Inflammatory macrophage treated with lipopolysaccharide for 1 hour (primary cell): ENCODE data around the gene DCUN1D1.
A peak's percentile ranks its signal among the peaks of the same experiment; 100 is the strongest.

ENCODE experiments used
- DNase-seq, 2 donors: peaks; one replicate each; pipeline ENCODE4 v3.0.0-alpha.2; 2020 to 2022

The DCUN1D1 gene

DNA sequence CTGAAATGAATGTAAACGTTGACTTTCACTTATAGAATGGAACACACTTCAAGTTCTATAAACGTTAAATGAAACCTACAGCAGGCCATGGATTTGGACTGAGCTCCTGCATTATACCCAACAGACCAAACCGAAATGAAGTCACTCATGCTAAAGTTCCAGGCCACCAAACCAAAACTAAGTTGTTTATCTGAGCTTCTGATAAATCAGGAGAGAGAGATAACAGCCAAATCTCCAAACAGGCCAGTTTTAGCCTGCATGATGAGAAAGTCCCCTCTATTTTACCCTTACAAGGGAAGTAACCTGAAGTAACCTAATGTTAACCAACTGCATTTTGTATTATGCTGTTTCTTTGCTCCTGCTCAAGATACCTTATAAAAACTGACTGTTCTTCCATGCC lies 44.5 kb downstream of the DCUN1D1 start:
- DNase-seq, result no peak

DNA sequence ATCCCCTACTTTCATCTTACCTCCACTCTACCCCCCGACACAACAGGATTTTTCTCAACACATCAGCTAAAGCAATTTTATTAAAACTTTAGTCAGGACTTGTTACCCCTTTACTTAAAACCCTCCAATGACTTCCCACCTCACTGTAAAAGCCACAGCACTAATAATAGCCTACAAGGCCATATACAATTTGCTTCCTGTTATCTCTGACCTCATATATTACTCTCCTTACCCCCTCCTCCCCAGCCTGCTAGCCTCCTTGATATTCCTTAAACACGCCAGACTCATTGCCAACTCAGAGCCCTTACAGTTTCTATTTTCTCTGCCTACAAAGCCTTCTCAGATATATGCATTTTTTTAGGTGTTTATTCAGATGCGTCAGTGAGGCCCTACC lies 54.4 kb downstream of the DCUN1D1 start:
- DNase-seq, result no peak

GRCh38 chr3:182925330-182925943 lies 54.9 kb downstream of the DCUN1D1 start:
- peak; percentile 49 to 79 for DNase-seq

DNA sequence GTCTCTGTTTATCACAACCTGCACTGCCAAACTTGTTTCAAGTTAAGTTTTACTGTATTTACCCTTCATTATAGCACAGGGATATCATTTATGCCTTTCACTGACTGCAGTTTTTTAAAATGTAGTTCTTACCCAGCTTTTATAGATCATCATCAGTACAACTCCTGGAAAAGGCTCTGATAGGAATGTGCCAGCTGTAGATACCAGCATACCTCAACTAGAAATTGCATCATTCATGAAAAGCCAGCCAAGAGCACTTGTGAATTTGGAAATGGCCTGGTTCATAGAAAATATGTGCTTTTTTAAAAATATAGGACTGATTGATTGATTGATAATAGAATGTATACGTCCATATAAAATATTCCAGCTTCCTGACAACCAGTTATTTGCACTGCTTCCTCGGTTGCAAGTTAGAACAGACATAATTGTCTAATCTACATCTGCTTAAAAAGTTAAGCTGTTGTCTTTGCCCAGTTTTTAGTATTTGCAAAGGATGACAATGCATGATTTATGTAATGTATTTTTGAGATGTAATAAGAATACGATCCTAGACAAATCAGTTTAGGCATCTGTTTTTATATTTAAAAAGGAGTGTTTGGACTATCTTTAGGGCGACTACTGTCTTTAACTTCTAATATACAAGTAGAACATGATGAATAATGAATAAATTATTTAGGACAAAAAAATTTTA lies 58.5 kb downstream of the DCUN1D1 start:
- DNase-seq, result no peak

- DNase-seq, result no peak
Measured at GRCh38 chr3:182920515-182921084, 59.7 kb downstream of the DCUN1D1 start.

DNA sequence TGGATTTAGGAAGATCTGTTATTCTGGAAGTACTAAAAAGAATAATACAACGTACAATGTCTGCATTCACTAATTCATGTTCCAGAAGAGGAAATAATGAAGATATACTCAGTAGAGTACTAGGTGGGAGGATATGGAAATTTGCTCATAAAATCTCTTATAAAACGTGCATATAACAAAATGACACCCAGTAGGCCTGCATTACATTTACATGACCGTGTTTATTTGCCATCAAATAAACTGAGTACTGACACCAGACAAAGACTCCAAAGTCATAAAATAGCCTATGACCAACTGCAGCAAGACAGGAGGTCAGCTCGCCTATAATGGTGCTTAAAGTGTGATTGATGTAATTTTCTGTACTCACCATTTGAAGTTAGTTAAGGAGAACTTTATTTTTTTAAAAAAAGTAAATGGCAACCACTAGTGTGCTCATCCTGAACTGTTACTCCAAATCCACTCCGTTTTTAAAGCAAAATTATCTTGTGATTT lies 60.4 kb downstream of the DCUN1D1 start:
- no peak for DNase-seq

GRCh38 chr3:182917134-182917533 lies 63.2 kb downstream of the DCUN1D1 start:
- DNase-seq, result no peak

DNA sequence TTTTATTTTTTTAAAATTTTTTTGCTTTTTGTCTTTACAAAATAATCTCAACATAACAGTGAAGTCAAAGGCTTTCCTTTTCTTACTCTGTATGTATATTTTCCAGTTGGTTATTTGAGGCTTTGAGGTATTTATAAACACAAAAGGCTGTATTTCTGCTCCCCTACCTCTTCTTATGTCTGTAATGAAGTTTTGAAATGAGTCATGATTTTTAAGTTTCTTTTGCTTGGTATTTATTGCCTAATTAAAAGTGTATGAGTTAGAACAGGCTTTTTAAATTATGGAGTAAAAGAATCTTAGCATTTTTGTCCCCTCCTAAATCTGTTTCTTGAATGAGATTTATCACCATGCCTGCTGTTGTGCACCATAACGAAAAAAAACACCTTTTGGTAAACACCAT lies 66.0 kb downstream of the DCUN1D1 start:
- DNase-seq, result no peak

- DNase-seq, result no peak
Measured at GRCh38 chr3:182913889-182914288, 66.4 kb downstream of the DCUN1D1 start.

DNA sequence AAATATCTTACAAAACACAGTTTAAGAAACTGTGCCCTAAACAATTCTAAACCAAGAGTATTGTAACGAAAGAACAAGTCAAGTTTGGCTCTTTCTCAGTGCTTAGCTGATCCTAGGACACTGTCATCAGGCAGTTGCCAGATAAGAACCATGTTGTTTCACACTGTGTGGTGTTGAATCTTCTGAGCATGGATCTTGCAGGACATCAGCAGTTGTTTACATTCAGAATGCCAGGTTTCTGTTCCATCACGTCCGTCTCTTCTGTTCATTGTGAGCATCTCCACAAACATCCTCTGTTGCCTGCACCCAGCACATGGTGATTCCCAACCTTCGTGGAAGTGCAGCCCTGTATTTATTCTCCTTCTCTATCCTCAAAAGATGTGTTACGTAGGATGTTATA lies 67.9 kb downstream of the DCUN1D1 start:
- no peak for DNase-seq

DNA sequence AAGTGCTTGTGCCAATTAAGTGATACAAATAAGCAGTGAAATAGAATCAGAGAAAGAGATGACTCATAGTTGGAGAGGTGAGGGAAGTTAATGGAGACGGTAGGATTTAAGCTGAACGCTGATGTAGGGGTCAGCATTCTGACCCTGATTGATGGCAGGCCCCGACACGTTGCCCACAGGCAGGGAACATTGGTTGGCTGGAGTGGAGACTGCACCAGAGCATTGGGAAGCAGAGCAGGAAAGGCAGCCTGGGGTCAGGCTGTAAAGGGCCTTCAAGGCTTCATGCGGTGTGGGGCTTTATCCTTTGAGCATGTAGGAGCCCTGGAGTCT lies 68.6 kb downstream of the DCUN1D1 start:
- no peak for DNase-seq

DNA sequence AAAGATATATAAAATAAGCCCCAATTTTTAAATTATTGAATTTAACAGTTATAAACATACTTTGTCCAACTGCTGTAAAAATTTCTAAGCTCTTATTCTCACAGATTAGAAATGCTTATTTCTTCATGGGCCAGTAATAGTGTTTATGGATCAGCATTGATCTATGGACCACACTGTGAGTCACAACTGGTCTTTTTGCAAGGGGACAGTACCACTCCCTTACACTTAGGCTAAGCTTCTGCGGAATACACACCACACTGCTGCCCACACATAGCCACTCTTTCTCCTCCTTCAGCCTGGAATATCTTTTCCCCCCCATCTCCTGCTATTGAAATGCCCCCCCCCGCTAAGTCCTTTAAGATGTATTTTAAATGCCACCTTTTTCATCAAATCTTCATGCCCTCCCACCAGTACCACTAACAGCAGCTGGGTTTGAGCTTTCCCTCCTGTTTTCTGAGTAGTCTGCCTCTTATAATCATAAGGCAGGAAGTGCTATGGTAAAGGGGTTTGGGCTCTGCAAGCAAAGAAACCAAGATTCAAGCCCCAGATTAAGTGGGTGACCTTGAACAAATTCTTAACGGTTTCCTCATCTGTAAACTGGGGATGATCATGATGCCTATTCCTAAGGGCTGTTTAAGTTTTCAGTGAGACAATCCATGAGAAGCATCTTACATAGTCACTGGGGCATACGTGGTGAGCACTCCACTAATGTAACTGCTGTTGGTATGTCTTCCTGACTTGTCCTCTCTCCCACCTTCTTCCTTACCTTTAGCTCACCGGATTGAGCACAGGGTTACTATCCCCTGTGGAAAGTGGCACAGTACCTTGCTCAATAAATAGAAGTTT lies 69.2 kb downstream of the DCUN1D1 start:
- no peak for DNase-seq

- DNase-seq, result peak; percentile 12 to 19
Measured at GRCh38 chr3:182909318-182910040, 70.9 kb downstream of the DCUN1D1 start.

DNA sequence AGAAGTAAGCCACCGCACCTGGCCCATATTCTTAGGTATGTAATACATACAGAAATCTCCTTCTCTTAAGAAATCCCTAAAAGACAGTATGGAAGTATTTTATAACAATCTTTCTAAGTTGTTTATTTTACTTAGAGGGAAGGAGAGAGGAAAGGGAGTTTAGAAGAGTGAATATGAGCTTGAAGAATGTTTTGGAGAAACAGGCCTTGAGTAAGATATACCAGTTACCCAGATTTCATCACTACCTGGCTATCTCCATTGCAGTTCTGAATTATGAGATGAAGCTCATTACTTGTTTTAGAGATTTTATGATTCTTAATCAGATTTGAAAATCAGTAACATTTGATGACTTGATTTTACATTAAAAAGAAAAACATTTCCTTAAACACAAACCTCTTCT lies 71.9 kb downstream of the DCUN1D1 start:
- no peak for DNase-seq

- no peak for DNase-seq
Measured at GRCh38 chr3:182906036-182906435, 74.3 kb downstream of the DCUN1D1 start.

DNA sequence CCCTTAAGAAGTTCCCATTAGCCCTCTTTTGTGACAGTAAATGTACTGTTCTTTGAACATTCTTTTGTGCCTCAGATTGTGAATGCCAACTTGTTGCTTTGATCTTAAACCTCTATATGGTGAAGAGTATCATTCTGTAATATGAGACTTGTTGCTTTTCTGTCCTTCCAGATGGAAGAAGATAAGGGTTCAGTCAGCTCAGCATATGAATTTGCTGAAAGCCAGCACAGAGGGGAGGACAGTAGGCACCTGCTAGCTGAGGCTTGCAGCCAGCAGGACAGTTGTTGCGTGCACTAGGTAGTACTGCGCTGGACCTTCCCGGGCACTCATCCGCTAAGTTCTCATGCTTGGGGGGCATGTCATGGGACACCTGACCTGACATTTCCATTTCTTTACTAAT lies 74.7 kb downstream of the DCUN1D1 start:
- no peak for DNase-seq

GRCh38 chr3:182904164-182904563 lies 76.2 kb downstream of the DCUN1D1 start:
- DNase-seq, result no peak

DNA sequence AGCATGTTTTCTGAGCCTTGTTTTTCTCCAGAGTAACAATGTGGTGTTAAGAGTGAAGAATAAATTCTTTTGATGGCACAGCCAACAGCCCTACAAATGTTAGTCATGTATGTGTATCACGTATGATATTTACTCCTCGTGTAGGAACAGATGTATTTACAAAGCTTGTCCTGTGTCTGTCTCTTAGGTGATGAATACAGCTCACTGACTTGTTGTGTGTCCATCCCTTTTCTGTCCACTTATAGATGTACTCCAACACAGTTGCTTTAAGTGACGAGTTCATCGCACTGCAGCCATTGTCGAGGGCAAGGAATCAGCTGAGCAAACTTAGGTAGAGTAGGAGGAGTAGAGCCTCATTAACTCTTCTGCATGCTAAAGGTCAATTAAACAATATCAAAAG lies 78.1 kb downstream of the DCUN1D1 start:
- no peak for DNase-seq

- DNase-seq, result no peak
Measured at GRCh38 chr3:182896553-182896952, 83.8 kb downstream of the DCUN1D1 start.

GRCh38 chr3:182895513-182896112 lies 84.7 kb downstream of the DCUN1D1 start:
- no peak for DNase-seq

DNA sequence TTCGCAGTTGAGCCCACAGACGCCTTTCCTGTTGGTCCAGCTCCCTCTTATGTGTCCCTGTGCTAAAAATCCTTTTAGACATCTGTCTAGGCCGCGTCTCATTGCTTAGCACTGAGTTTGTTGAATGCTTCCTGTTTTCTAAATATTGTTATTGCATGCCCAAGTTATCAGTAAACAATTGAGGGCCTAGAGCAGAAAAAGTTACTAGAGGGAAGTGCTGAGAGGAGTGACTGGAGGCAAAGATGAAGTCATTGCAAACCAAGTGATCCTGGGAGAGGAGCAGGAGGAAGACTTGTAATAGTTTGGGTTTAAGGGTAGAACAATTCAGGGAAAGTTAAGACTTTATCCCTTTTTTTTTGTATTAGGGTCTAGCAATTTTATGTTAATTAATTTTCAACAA lies 88.1 kb downstream of the DCUN1D1 start:
- DNase-seq, result peak; percentile 44 to 51

DNA sequence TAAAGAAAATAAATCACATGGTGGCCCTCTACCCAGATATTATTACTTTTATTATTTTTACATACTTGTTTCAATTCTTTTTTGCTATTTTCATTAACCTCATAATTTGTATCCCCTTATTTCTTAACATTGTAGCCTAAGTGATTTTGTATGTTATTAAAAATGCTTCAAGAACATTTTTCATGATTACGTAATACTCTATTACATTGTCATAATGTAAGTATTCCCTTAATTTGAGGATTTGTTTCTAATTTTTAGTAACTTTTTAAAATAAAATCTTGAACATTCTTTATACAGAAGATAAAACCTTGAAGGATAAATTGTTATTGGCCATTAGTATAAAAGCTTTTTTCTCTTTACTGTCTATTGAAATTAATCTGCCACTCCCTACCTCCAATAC lies 89.0 kb downstream of the DCUN1D1 start:
- no peak for DNase-seq
